Measurements from ENCODE around the gene MYLK3.

The MYLK3 gene

GRCh38 chr16:46727184-46727583 is 21.0 kb downstream of the MYLK3 start:
- no peak for DNase-seq (ENCODE audit: low spot score)

- no peak for DNase-seq (ENCODE audit: low spot score)
These were observed 26.3 kb downstream of the MYLK3 start for GRCh38 chr16:46721885-46722284.

GRCh38 chr16:46720619-46721018 is 27.5 kb downstream of the MYLK3 start:
- DNase-seq (ENCODE audit: low spot score), result no peak

- DNase-seq (ENCODE audit: low spot score), result no peak
These were observed 28.6 kb downstream of the MYLK3 start for GRCh38 chr16:46719528-46719927.

- no peak for DNase-seq (ENCODE audit: low spot score)
These were observed 29.9 kb downstream of the MYLK3 start for GRCh38 chr16:46718214-46718613.

GRCh38 chr16:46717692-46718091 is 30.5 kb downstream of the MYLK3 start:
- DNase-seq (ENCODE audit: low spot score), result no peak

- DNase-seq (ENCODE audit: low spot score), result no peak
These were observed 32.3 kb downstream of the MYLK3 start for GRCh38 chr16:46715769-46716305.

GRCh38 chr16:46714797-46715591 is 33.1 kb downstream of the MYLK3 start:
- DNase-seq (ENCODE audit: low spot score), result no peak

- DNase-seq (ENCODE audit: low spot score), result no peak
These were observed 34.5 kb downstream of the MYLK3 start for GRCh38 chr16:46713634-46714033.

GRCh38 chr16:46712911-46713310 is 35.2 kb downstream of the MYLK3 start:
- no peak for DNase-seq (ENCODE audit: low spot score)

GRCh38 chr16:46711106-46712058 is 36.8 kb downstream of the MYLK3 start:
- no peak for DNase-seq (ENCODE audit: low spot score)

- DNase-seq (ENCODE audit: low spot score), result no peak
These were observed 38.6 kb downstream of the MYLK3 start for GRCh38 chr16:46709469-46710005.

- DNase-seq (ENCODE audit: low spot score), result no peak
These were observed 41.5 kb downstream of the MYLK3 start for GRCh38 chr16:46706642-46707041.

GRCh38 chr16:46702030-46702429 is 46.1 kb downstream of the MYLK3 start:
- DNase-seq (ENCODE audit: low spot score), result no peak

- DNase-seq (ENCODE audit: low spot score), result no peak
These were observed 46.5 kb downstream of the MYLK3 start for GRCh38 chr16:46701615-46702014.

GRCh38 chr16:46700048-46700447 is 48.1 kb downstream of the MYLK3 start:
- DNase-seq (ENCODE audit: low spot score), result no peak

GRCh38 chr16:46696957-46697356 is 51.2 kb downstream of the MYLK3 start:
- DNase-seq (ENCODE audit: low spot score), result no peak

- no peak for DNase-seq (ENCODE audit: low spot score)
These were observed 52.2 kb downstream of the MYLK3 start for GRCh38 chr16:46695937-46696336.

GRCh38 chr16:46693598-46693997 is 54.5 kb downstream of the MYLK3 start:
- DNase-seq (ENCODE audit: low spot score), result no peak

GRCh38 chr16:46691726-46692125 is 56.4 kb downstream of the MYLK3 start:
- DNase-seq (ENCODE audit: low spot score), result no peak

- DNase-seq (ENCODE audit: low spot score), result no peak
These were observed 57.6 kb downstream of the MYLK3 start for GRCh38 chr16:46690281-46691178.

All from COLO829 (cell line).